PC-3 (cell line): ENCODE results near the gene CDC42EP3. TPM values are rescaled to one million over a fixed set of nuclear protein-coding genes. Genes with fewer than 3 reads are reported as not detected.

ENCODE experiments used
- ATAC-seq: fragments of 200-7000 bp; cut with Tn5 transposase; 2 replicates; pipeline ENCODE4 v1.9.1; 2020; ENCODE audit warnings: mild to moderate bottlenecking, moderate library complexity
- BruUV-seq: library from RNA; stranded (reverse); fragments of 400-500 nt; replicated peaks from 2 replicates; lab custom pipeline; 2021; lab: Mats Ljungman, UMichigan
- CTCF ChIA-PET: fragments of 300-600 bp; sonication (Branson Sonifier 250); formaldehyde crosslinking; loops from one replicate; lab custom pipeline; 2022; ENCODE audit warnings: antibody characterized with exemption; lab: Charles Lee
- POLR2A ChIA-PET: fragments of 300-600 bp; sonication (Branson Sonifier 250); formaldehyde crosslinking; loops from one replicate; lab custom pipeline; 2022; ENCODE audit warnings: antibody characterized with exemption; ENCODE audit not compliant: unreplicated experiment; lab: Charles Lee
- DNase-seq: peaks from one replicate; pipeline ENCODE4 v3.0.0-alpha.2; 2015
- H2AFZ ChIP-seq: fragments of 300-600 bp; sonication (generic); 2 replicates; pipeline ENCODE4 v1.6.0; 2016; ENCODE audit warnings: antibody characterized with exemption, low read length
- H3F3A ChIP-seq: fragments of 300-600 bp; sonication (generic); one replicate; pipeline ENCODE4 v1.6.0; 2017; ENCODE audit warnings: antibody characterized with exemption, low read length, control low read depth, mild to moderate bottlenecking; ENCODE audit not compliant: unreplicated experiment
- H3K27ac ChIP-seq: fragments of 300-600 bp; sonication (generic); 2 replicates; pipeline ENCODE4 v1.5.1; 2016; ENCODE audit warnings: mild to moderate bottlenecking, low read length
- H3K27me3 ChIP-seq: fragments of 300-600 bp; sonication (generic); 2 replicates; pipeline ENCODE4 v1.6.1; 2016; ENCODE audit warnings: low read length, mixed read lengths
- H3K36me3 ChIP-seq: fragments of 300-600 bp; sonication (generic); 2 replicates; pipeline ENCODE4 v1.6.1; 2016; ENCODE audit warnings: low read depth, mixed run types, low read length, mixed read lengths
- H3K4me1 ChIP-seq: fragments of 300-600 bp; sonication (generic); 2 replicates; pipeline ENCODE4 v1.5.1; 2016; ENCODE audit warnings: low read length; ENCODE audit not compliant: insufficient read depth
- H3K4me2 ChIP-seq: fragments of 300-600 bp; sonication (generic); 2 replicates; pipeline ENCODE4 v1.6.0; 2016; ENCODE audit warnings: low read length
- H3K4me3 ChIP-seq: fragments of 300-600 bp; sonication (generic); 2 replicates; pipeline ENCODE4 v1.5.1; 2016; ENCODE audit warnings: mild to moderate bottlenecking, low read length, mixed read lengths
- H3K79me2 ChIP-seq: fragments of 300-600 bp; sonication (generic); 2 replicates; pipeline ENCODE4 v1.6.1; 2017; ENCODE audit warnings: low read length, mixed read lengths
- H3K9ac ChIP-seq: fragments of 300-600 bp; sonication (generic); 2 replicates; pipeline ENCODE4 v1.6.0; 2016; ENCODE audit warnings: mild to moderate bottlenecking, low read length
- H3K9me2 ChIP-seq: fragments of 300-600 bp; sonication (generic); replicated peaks from 2 replicates; pipeline ENCODE4 v1.6.1; 2016; ENCODE audit warnings: mixed run types, low read length, mixed read lengths
- H3K9me3 ChIP-seq: fragments of 300-600 bp; sonication (generic); 2 replicates; pipeline ENCODE4 v1.6.1; 2016; ENCODE audit warnings: low read length, mixed read lengths
- H4K20me1 ChIP-seq: fragments of 300-600 bp; sonication (generic); 2 replicates; pipeline ENCODE4 v1.6.1; 2016; ENCODE audit warnings: low read length, mixed read lengths
- CTCF ChIP-seq: fragments of 300-600 bp; sonication (generic); conservative IDR thresholded peaks from 2 replicates; pipeline ENCODE4 v1.5.1; 2017; ENCODE audit warnings: antibody characterized with exemption, low read depth, mild to moderate bottlenecking, low read length
- EZH2 ChIP-seq: fragments of 300-600 bp; sonication (generic); IDR thresholded peaks from one replicate; pipeline ENCODE4 v1.6.1; 2017; ENCODE audit warnings: antibody characterized with exemption, mild to moderate bottlenecking, low read length; ENCODE audit not compliant: unreplicated experiment
- EZH2phosphoT487 ChIP-seq: fragments of 300-600 bp; sonication (generic); IDR thresholded peaks from 2 replicates; pipeline ENCODE4 v1.6.1; 2018; ENCODE audit warnings: mild to moderate bottlenecking, antibody characterized with exemption, low read length, borderline replicate concordance
- intact Hi-C: fragments of 100-400 bp; cut with micrococcal nuclease; formaldehyde crosslinking; loops from 2 replicates; pipeline ENCODE4 v1.9.0; 2023
- total RNA-seq: library from RNA; depleted of rRNA; stranded (reverse); fragments of >200 nt; gene quantifications from 2 replicates; pipeline ENCODE4 v1.2.3, GENCODE V29; 2014

Gene CDC42EP3
- total RNA-seq, 1 experiment from 2014 or later, result 28.4 TPM

- CTCF ChIA-PET, result no interaction called here
Measured at GRCh38 chr2:37615804-37616676, 55.4 kb downstream of the CDC42EP3 start.

GRCh38 chr2:37614061-37614738 is 57.2 kb downstream of the CDC42EP3 start:
- no peaks in the 10 kb centered on the region for H3K79me2 ChIP-seq
- H3K9me2 ChIP-seq, result no peaks in the 10 kb centered on the region
- H3K27ac ChIP-seq, result no peak overlapping the region
- no peaks in the 10 kb centered on the region for H3K9me3 ChIP-seq
- no peaks in the 10 kb centered on the region for H3K36me3 ChIP-seq
- no TSS peak for BruUV-seq
- DNase-seq, result peak; percentile 45
- H4K20me1 ChIP-seq, result no peaks in the 10 kb centered on the region
- peak; percentile 80 for ATAC-seq
- no peaks in the 10 kb centered on the region for H3K27me3 ChIP-seq
- no peak overlapping the region for H3K4me3 ChIP-seq
- H3K4me2 ChIP-seq, result no peak overlapping the region
- no peak for TF ChIP-seq EZH2phosphoT487
- TF ChIP-seq CTCF, result no peak
- TF ChIP-seq EZH2, result no peak
- H3K9ac ChIP-seq, result no peak overlapping the region
- POLR2A ChIA-PET, result no interaction called here
- no peaks in the 10 kb centered on the region for H3F3A ChIP-seq
- intact Hi-C loops, result no loop called here
- CTCF ChIA-PET, result no interaction called here
- no peaks in the 10 kb centered on the region for H3K4me1 ChIP-seq
- no peak overlapping the region for H2AFZ ChIP-seq

More at GRCh38 chr2:37615804-37616676, 55.4 kb downstream of the CDC42EP3 start:
- intact Hi-C loops, result no loop called here
- no peak for TF ChIP-seq CTCF
- no peak for TF ChIP-seq EZH2
- TF ChIP-seq EZH2phosphoT487, result no peak
- Histone ChIP-seq H3K9me3 (no peaks in the 10 kb centered on the region), H3K4me2 (no peak overlapping the region), H3K36me3 (no peaks in the 10 kb centered on the region), H3K4me1 (no peaks in the 10 kb centered on the region), H3K9me2 (no peaks in the 10 kb centered on the region), H3K27me3 (no peaks in the 10 kb centered on the region), H3K4me3 (no peak overlapping the region), H2AFZ (no peak overlapping the region), H3F3A (no peaks in the 10 kb centered on the region), H3K9ac (no peak overlapping the region), H3K79me2 (no peaks in the 10 kb centered on the region), H3K27ac (no peak overlapping the region), H4K20me1 (no peaks in the 10 kb centered on the region)
- no TSS peak for BruUV-seq
- ATAC-seq (no peak), DNase-seq (no peak)
- POLR2A ChIA-PET, result no interaction called here
